Loucy (cell line): ENCODE measurements around the gene PRR22.
"Not testable (repeated sequence)": the region's sequence is repeated elsewhere in the genome, so short reads cannot be mapped to it uniquely, and the experiment has no call there.

Source experiments
- H2AFZ ChIP-seq: fragments of 200-600 bp; sonication (generic); 2 replicates; pipeline ENCODE4 v1.6.0; 2016; ENCODE audit warnings: antibody characterized with exemption, mild to moderate bottlenecking, low read length, moderate library complexity
- H3F3A ChIP-seq: fragments of 200-600 bp; 2 replicates; pipeline ENCODE4 v1.6.0; 2016; ENCODE audit warnings: antibody characterized with exemption, low read depth, mild to moderate bottlenecking
- H3K27me3 ChIP-seq: fragments of 200-600 bp; sonication (generic); 2 replicates; pipeline ENCODE4 v1.6.1; 2014; ENCODE audit warnings: low read length, mild to moderate bottlenecking; ENCODE audit not compliant: insufficient read depth, poor library complexity, severe bottlenecking
- H3K36me3 ChIP-seq: fragments of 200-600 bp; sonication (generic); 2 replicates; pipeline ENCODE4 v1.6.1; 2016; ENCODE audit warnings: low read length; ENCODE audit not compliant: insufficient read depth
- H3K4me1 ChIP-seq: fragments of 200-600 bp; sonication (generic); 2 replicates; pipeline ENCODE4 v1.5.1; 2014; ENCODE audit warnings: low read length, mild to moderate bottlenecking; ENCODE audit not compliant: insufficient read depth, poor library complexity, severe bottlenecking
- H3K4me2 ChIP-seq: fragments of 200-600 bp; sonication (generic); 2 replicates; pipeline ENCODE4 v1.6.0; 2014; ENCODE audit warnings: antibody characterized with exemption, low read length, low read depth, mild to moderate bottlenecking; ENCODE audit not compliant: poor library complexity, severe bottlenecking
- H3K4me3 ChIP-seq: fragments of 200-600 bp; sonication (generic); 2 replicates; pipeline ENCODE4 v1.5.1; 2014; ENCODE audit warnings: low read length, mild to moderate bottlenecking, mixed read lengths; ENCODE audit not compliant: poor library complexity, severe bottlenecking
- H3K79me2 ChIP-seq: fragments of 200-600 bp; sonication (generic); 2 replicates; pipeline ENCODE4 v1.6.1; 2014; ENCODE audit warnings: low read length; ENCODE audit not compliant: insufficient read depth
- H3K9ac ChIP-seq: fragments of 200-600 bp; sonication (generic); 2 replicates; pipeline ENCODE4 v1.6.0; 2014; ENCODE audit warnings: mild to moderate bottlenecking, low read depth, low read length, moderate library complexity; ENCODE audit not compliant: poor library complexity, severe bottlenecking
- H3K9me2 ChIP-seq: fragments of 200-600 bp; sonication (generic); replicated peaks from 2 replicates; pipeline ENCODE4 v1.6.1; 2016; ENCODE audit warnings: low read depth, low read length, mixed read lengths
- H3K9me3 ChIP-seq: fragments of 200-600 bp; sonication (generic); 2 replicates; pipeline ENCODE4 v1.6.1; 2014; ENCODE audit warnings: mild to moderate bottlenecking, antibody characterized with exemption, low read length, low read depth; ENCODE audit not compliant: insufficient read depth
- H4K20me1 ChIP-seq: fragments of 200-600 bp; sonication (generic); 2 replicates; pipeline ENCODE4 v1.6.0; 2014; ENCODE audit warnings: antibody characterized with exemption, low read length, mild to moderate bottlenecking; ENCODE audit not compliant: insufficient read depth, poor library complexity, severe bottlenecking
- EZH2phosphoT487 ChIP-seq: fragments of 200-600 bp; IDR thresholded peaks from 2 replicates; pipeline ENCODE4 v1.6.1; 2018; ENCODE audit warnings: antibody characterized with exemption, mild to moderate bottlenecking, moderate library complexity, borderline replicate concordance
- TF ChIP-seq, protein P1 (sequence below): fragments of 200-600 bp; sonication (generic); conservative IDR thresholded peaks from 2 replicates; pipeline ENCODE4 v1.5.1; 2014; ENCODE audit warnings: mild to moderate bottlenecking, antibody characterized with exemption, low read length

PRR22 gene

DNA sequence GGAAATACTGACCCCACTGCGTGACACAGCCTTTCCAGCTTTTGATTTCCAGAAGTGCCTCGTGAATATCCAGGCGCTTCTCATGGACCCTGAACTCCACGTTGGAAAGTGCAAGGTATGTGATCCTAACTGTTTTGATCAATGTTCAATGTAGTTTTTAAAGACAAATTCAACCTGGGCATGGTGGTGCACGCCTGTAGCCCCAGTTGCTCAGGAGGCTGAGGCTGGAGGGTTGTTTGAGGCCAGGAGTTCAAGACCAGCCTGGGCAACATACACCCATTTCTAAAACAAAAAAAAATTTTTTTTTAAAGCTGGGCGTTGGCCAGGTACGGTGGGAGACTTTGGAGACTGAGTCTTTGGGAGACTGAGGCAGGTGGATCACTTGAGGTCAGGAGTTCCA is 32.8 kb downstream of the PRR22 start:
- Histone ChIP-seq H3K27me3 (no peaks in the 10 kb centered on the region), H3K36me3 (no peaks in the 10 kb centered on the region), H2AFZ (no peak overlapping the region), H3K9me2 (no peaks in the 10 kb centered on the region), H3F3A (no peaks in the 10 kb centered on the region), H3K4me1 (no peaks in the 10 kb centered on the region), H3K9ac (no peak overlapping the region), H3K4me2 (no peak overlapping the region), H3K9me3 (no peaks in the 10 kb centered on the region), H3K4me3 (no peak overlapping the region), H3K79me2 (no peaks in the 10 kb centered on the region), H4K20me1 (no peaks in the 10 kb centered on the region)
- no peak for TF ChIP-seq EZH2phosphoT487

DNA sequence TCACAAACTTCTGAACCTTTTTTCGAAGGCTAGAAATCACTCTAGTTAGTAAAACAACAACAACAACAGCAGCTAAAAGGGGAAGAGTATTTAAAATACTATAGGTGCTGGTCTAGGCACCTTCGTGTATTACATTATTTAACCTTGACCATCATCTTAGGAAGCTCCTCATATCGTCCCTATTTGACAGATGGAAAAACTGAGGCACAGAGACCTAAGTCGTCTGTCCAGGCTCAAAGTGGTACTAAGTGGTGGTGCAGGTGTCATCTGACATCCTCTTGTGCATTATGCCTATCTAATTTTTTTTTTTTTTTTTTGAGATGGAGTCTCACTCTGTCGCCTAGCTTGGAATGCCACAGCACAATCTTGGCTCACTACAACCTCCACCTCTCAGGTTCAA is 35.0 kb downstream of the PRR22 start:
- Histone ChIP-seq H3K4me1 (no peaks in the 10 kb centered on the region), H3F3A (no peaks in the 10 kb centered on the region), H3K79me2 (no peaks in the 10 kb centered on the region), H3K27me3 (no peaks in the 10 kb centered on the region), H3K9ac (no peak overlapping the region), H3K4me2 (no peak overlapping the region), H3K9me3 (no peaks in the 10 kb centered on the region), H3K4me3 (no peak overlapping the region), H4K20me1 (no peaks in the 10 kb centered on the region), H2AFZ (no peak overlapping the region), H3K9me2 (no peaks in the 10 kb centered on the region), H3K36me3 (no peaks in the 10 kb centered on the region)
- no peak for TF ChIP-seq EZH2phosphoT487
- TF ChIP-seq, protein P1, sequence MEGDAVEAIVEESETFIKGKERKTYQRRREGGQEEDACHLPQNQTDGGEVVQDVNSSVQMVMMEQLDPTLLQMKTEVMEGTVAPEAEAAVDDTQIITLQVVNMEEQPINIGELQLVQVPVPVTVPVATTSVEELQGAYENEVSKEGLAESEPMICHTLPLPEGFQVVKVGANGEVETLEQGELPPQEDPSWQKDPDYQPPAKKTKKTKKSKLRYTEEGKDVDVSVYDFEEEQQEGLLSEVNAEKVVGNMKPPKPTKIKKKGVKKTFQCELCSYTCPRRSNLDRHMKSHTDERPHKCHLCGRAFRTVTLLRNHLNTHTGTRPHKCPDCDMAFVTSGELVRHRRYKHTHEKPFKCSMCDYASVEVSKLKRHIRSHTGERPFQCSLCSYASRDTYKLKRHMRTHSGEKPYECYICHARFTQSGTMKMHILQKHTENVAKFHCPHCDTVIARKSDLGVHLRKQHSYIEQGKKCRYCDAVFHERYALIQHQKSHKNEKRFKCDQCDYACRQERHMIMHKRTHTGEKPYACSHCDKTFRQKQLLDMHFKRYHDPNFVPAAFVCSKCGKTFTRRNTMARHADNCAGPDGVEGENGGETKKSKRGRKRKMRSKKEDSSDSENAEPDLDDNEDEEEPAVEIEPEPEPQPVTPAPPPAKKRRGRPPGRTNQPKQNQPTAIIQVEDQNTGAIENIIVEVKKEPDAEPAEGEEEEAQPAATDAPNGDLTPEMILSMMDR, result no peak

DNA sequence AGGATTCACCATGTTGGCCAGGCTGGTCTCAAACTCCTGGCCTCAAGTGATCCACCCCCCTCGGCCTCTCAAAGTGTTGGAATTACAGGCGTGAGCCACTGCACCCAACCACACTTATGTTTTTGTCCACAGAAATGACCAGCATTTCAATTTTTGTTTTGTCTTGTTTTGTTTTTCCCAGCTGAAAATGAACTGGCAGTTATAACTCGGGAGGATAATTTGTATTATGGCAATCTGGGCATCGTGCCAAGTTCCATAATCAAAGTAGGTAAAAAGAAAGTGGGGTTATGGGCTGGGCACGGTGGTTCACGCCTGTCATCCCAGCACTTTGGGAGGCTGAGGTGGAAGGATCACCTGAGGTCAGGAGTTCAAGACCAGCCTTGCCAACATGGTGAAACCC is 35.6 kb downstream of the PRR22 start:
- H3K4me3 ChIP-seq, H3K9me2 ChIP-seq, H3K4me1 ChIP-seq, H3K9me3 ChIP-seq, H3K4me2 ChIP-seq, H4K20me1 ChIP-seq, H3K36me3 ChIP-seq, H3K9ac ChIP-seq, H3F3A ChIP-seq, H2AFZ ChIP-seq, H3K79me2 ChIP-seq, H3K27me3 ChIP-seq: not testable (repeated sequence)

DNA sequence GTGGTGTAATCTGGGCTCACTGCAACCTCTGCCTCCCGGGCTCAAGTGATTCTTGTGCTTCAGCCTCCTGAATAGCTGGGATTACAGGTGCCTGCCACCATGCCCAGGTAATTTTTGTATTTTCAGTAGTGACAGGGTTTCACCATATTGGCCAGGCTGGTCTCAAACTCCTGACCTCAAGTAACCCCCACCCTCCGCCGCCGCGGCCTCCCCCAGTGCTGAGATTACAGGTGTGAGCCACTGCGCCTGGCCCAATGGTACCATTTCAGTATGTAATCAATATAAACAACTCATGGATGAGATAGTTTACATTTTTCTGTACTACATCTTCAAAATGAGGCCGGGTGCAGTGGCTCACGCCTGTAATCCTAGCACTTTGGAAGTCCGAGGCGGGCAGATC is 39.5 kb downstream of the PRR22 start:
- H2AFZ ChIP-seq, H3K9me3 ChIP-seq, H3K9ac ChIP-seq, H3F3A ChIP-seq, H3K27me3 ChIP-seq, H4K20me1 ChIP-seq, H3K79me2 ChIP-seq, H3K9me2 ChIP-seq, H3K4me1 ChIP-seq, H3K36me3 ChIP-seq, H3K4me2 ChIP-seq, H3K4me3 ChIP-seq: not testable (repeated sequence)

DNA sequence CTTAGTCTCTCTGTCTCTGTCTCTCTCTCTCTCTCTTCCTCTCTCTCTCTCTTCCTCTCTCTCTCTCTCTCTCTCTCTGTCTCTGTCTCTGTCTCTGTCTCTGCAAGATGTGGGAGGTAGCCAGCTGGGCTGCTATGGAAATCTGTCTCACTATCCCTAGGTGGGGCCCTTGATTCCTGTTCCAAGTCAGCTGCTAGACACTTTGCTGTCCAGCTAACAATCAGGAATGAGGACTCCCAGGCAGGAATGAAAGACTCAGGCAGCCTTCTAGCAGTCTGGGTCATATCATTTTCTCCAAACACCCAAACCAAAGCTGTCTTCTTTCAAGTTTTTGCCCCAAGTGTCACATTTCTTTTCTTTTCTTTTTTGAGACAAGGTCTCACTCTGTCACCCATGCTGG is 40.9 kb downstream of the PRR22 start:
- TF ChIP-seq EZH2phosphoT487, result no peak
- TF ChIP-seq, protein P1, result no peak
- H2AFZ ChIP-seq, result no peak overlapping the region
- no peaks in the 10 kb centered on the region for H3K9me3 ChIP-seq
- no peaks in the 10 kb centered on the region for H3F3A ChIP-seq
- H3K79me2 ChIP-seq, result no peaks in the 10 kb centered on the region
- no peaks in the 10 kb centered on the region for H3K27me3 ChIP-seq
- H3K36me3 ChIP-seq, result no peaks in the 10 kb centered on the region
- H3K9me2 ChIP-seq, result no peaks in the 10 kb centered on the region
- H4K20me1 ChIP-seq, result no peaks in the 10 kb centered on the region
- H3K9ac ChIP-seq, result no peak overlapping the region
- no peak overlapping the region for H3K4me3 ChIP-seq
- H3K4me1 ChIP-seq, result no peaks in the 10 kb centered on the region
- no peak overlapping the region for H3K4me2 ChIP-seq
